SKM-1 treated with dmso at 0.1 percent for 144 hours (cell line): Measurements from ENCODE around the gene PHF1.
"Not testable (repeated sequence)": the region's sequence is repeated elsewhere in the genome, so short reads cannot be mapped to it uniquely, and the experiment has no call there.

ENCODE experiments used
- DNase-seq: peaks from one replicate; lab custom pipeline; 2025; ENCODE audit not compliant: unreplicated experiment; lab: John Stamatoyannopoulos, UW

PHF1 gene

GRCh38 chr6:33391278-33391921 is 19.4 kb upstream of the PHF1 start, which contains the start of gene KIFC1:
Gene KIFC1 (plus strand): TSS chr6:33391823. CDS start chr6:33391986, 163 bp downstream.
- peak; percentile 99 for DNase-seq

- no peak for DNase-seq
These were observed 18.8 kb upstream of the PHF1 start for GRCh38 chr6:33391922-33392594.

GRCh38 chr6:33392595-33392948 is 18.2 kb upstream of the PHF1 start:
- DNase-seq: no peak

- no peak for DNase-seq
These were observed 17.8 kb upstream of the PHF1 start for GRCh38 chr6:33392979-33393378.

GRCh38 chr6:33397541-33397940 is 13.3 kb upstream of the PHF1 start:
- no peak for DNase-seq

- DNase-seq: not testable (repeated sequence)
These were observed 12.2 kb upstream of the PHF1 start for GRCh38 chr6:33398601-33399000.

- DNase-seq: not testable (repeated sequence)
These were observed 10.9 kb upstream of the PHF1 start for GRCh38 chr6:33399881-33400280.

- DNase-seq: no peak
These were observed 5.9 kb upstream of the PHF1 start for GRCh38 chr6:33404884-33405283.

GRCh38 chr6:33405386-33405940 is 5.4 kb upstream of the PHF1 start:
- no peak for DNase-seq

- no peak for DNase-seq
These were observed 4.7 kb upstream of the PHF1 start for GRCh38 chr6:33406126-33406525.

- DNase-seq: no peak
These were observed 3.6 kb upstream of the PHF1 start for GRCh38 chr6:33407132-33407718.

- peak; percentile 98 for DNase-seq
These were observed 634 bp upstream of the PHF1 start for GRCh38 chr6:33410050-33410710.

GRCh38 chr6:33411632-33412005 is 805 bp downstream of the PHF1 start:
- no peak for DNase-seq

GRCh38 chr6:33412140-33413009 is 1.6 kb downstream of the PHF1 start:
- DNase-seq: no peak

GRCh38 chr6:33413241-33414120 is 2.7 kb downstream of the PHF1 start:
- no peak for DNase-seq

GRCh38 chr6:33414592-33415271 is 3.9 kb downstream of the PHF1 start:
- DNase-seq: no peak

- DNase-seq: no peak
These were observed 5.0 kb downstream of the PHF1 start for GRCh38 chr6:33415831-33416230.

- DNase-seq: no peak
These were observed 5.7 kb downstream of the PHF1 start for GRCh38 chr6:33416386-33417127.
